Caco-2 (cell line): ENCODE measurements around the gene TCOF1. TPM values are rescaled to one million over a fixed set of nuclear protein-coding genes. Genes with fewer than 3 reads are reported as not detected.

Experiments used
- BruUV-seq: library from RNA; stranded (reverse); fragments of 400-500 nt; replicated peaks from 2 replicates; lab custom pipeline; 2021; lab: Mats Ljungman, UMichigan
- CTCF ChIA-PET: fragments of 300-600 bp; sonication (Branson Sonifier 250); formaldehyde crosslinking; loops from one replicate; lab custom pipeline; 2022; ENCODE audit warnings: antibody characterized with exemption; lab: Charles Lee
- POLR2A ChIA-PET: fragments of 300-600 bp; sonication (Branson Sonifier 250); formaldehyde crosslinking; loops from one replicate; lab custom pipeline; 2022; ENCODE audit warnings: antibody characterized with exemption; lab: Charles Lee
- DNase-seq, 2 experiments: peaks; one replicate each; pipeline versions ENCODE4 v3.0.0 to v3.0.0-alpha.2; 2020 to 2022
- H3K27me3 ChIP-seq: replicated peaks from 2 replicates; pipeline ENCODE4 v1.6.0; 2011; ENCODE audit warnings: low read length; ENCODE audit not compliant: control insufficient read depth, insufficient read depth
- H3K36me3 ChIP-seq: 2 replicates; pipeline ENCODE4 v1.5.1; 2011; ENCODE audit warnings: low read length; ENCODE audit not compliant: control insufficient read depth, insufficient read depth
- H3K4me1 ChIP-seq: fragments of 250-450 bp; sonication (Bioruptor Pico); 2 replicates; pipeline ENCODE4 v1.5.1; 2020; ENCODE audit warnings: mild to moderate bottlenecking
- H3K4me3 ChIP-seq: 2 replicates; pipeline ENCODE4 v1.5.1; 2011; ENCODE audit warnings: low read depth, mild to moderate bottlenecking, control low read depth, low read length
- H3K9me3 ChIP-seq: fragments of 250-450 bp; sonication (Bioruptor Pico); 2 replicates; pipeline ENCODE4 v1.5.1; 2020; ENCODE audit warnings: mild to moderate bottlenecking, moderate library complexity
- H3K27ac Mint-ChIP-seq: one replicate; pipeline ENCODE4 v1.8.0; 2022; ENCODE audit warnings: mixed read lengths; ENCODE audit not compliant: unreplicated experiment
- H3K27me3 Mint-ChIP-seq: one replicate; pipeline ENCODE4 v1.8.0; 2022; ENCODE audit warnings: mixed read lengths; ENCODE audit not compliant: insufficient read depth, unreplicated experiment
- H3K36me3 Mint-ChIP-seq: one replicate; pipeline ENCODE4 v1.8.0; 2022; ENCODE audit warnings: mild to moderate bottlenecking, mixed read lengths; ENCODE audit not compliant: insufficient read depth, unreplicated experiment
- H3K4me1 Mint-ChIP-seq: one replicate; pipeline ENCODE4 v1.8.0; 2022; ENCODE audit warnings: low read depth, mixed read lengths; ENCODE audit not compliant: unreplicated experiment
- H3K4me3 Mint-ChIP-seq: one replicate; pipeline ENCODE4 v1.8.0; 2022; ENCODE audit warnings: mild to moderate bottlenecking, moderate library complexity, mixed read lengths; ENCODE audit not compliant: unreplicated experiment
- H3K9me3 Mint-ChIP-seq: one replicate; pipeline ENCODE4 v1.8.0; 2022; ENCODE audit warnings: mixed read lengths; ENCODE audit not compliant: unreplicated experiment
- CTCF ChIP-seq, 2 experiments: fragments of 200-600 bp in 1 of 2; IDR thresholded peaks; 1 replicate in 1 of 2; 2 replicates in 1 of 2; pipeline versions ENCODE4 v1.5.1 to v1.8.0; 2011 to 2022; ENCODE audit warnings: antibody characterized with exemption in 1 of 2, control low read depth in 1 of 2, inconsistent platforms in 1 of 2, low read depth in 1 of 2, low read length in 1 of 2, mild to moderate bottlenecking in 1 of 2, moderate library complexity in 1 of 2; ENCODE audit not compliant: insufficient read depth in 1 of 2, severe bottlenecking in 1 of 2, unreplicated experiment in 1 of 2
- intact Hi-C: fragments of 100-400 bp; cut with micrococcal nuclease; formaldehyde crosslinking; loops from one replicate; pipeline ENCODE4 v1.10.0; 2022; ENCODE audit not compliant: unreplicated experiment
- total RNA-seq: library from RNA; stranded (reverse); gene quantifications from 2 replicates; pipeline ENCODE4 v1.2.3, GENCODE V29; 2022

Gene TCOF1
- total RNA-seq, 1 experiment from 2014 or later = 112 TPM

GRCh38 chr5:150376799-150377771 lies 19.6 kb downstream of the TCOF1 start:
- Mint-ChIP-seq H3K36me3 (peaks cover 97% of the 10 kb centered on the region), H3K4me3 (no peak overlapping the region), H3K27me3 (no peaks in the 10 kb centered on the region), H3K9me3 (no peaks in the 10 kb centered on the region), H3K4me1 (peaks cover 7% of the 10 kb centered on the region), H3K27ac (no peak overlapping the region)
- Histone ChIP-seq H3K4me1 (no peaks in the 10 kb centered on the region), H3K36me3 (peaks cover 8% of the 10 kb centered on the region), H3K9me3 (no peaks in the 10 kb centered on the region), H3K27me3 (no peaks in the 10 kb centered on the region), H3K4me3 (no peak overlapping the region)
- DNase-seq = no peak
- no TSS peak for BruUV-seq
- ChIA-PET CTCF (interaction anchor here (1.0 kb wide), 1 partner anchor 21 kb away, joined by 4 read pairs; no protein-coding TSS in a partner anchor), POLR2A (no interaction called here)
- intact Hi-C loops = no loop called here
- no peak for TF ChIP-seq CTCF (IDR thresholded peaks at IDR 0.05; ENCODE audit: insufficient read depth in 1 of 2, low read depth in 1 of 2, low read length in 1 of 2, severe bottlenecking in 1 of 2, unreplicated experiment in 1 of 2)

GRCh38 chr5:150377964-150378694 lies 20.6 kb downstream of the TCOF1 start:
- no peak for DNase-seq
- ChIA-PET POLR2A (no interaction called here), CTCF (no interaction called here)
- Mint-ChIP-seq H3K9me3 (no peaks in the 10 kb centered on the region), H3K4me1 (peaks cover 7% of the 10 kb centered on the region), H3K4me3 (no peak overlapping the region), H3K27ac (no peak overlapping the region), H3K36me3 (peaks cover 97% of the 10 kb centered on the region), H3K27me3 (no peaks in the 10 kb centered on the region)
- Histone ChIP-seq H3K9me3 (no peaks in the 10 kb centered on the region), H3K36me3 (peaks cover 7% of the 10 kb centered on the region), H3K4me1 (no peaks in the 10 kb centered on the region), H3K27me3 (no peaks in the 10 kb centered on the region), H3K4me3 (no peak overlapping the region)
- TF ChIP-seq CTCF (IDR thresholded peaks at IDR 0.05; ENCODE audit: insufficient read depth in 1 of 2, low read depth in 1 of 2, low read length in 1 of 2, severe bottlenecking in 1 of 2, unreplicated experiment in 1 of 2) = no peak
- intact Hi-C loops = no loop called here
- no TSS peak for BruUV-seq

- Mint-ChIP-seq H3K27me3 (no peaks in the 10 kb centered on the region), H3K36me3 (peaks cover 57% of the 10 kb centered on the region), H3K27ac (no peak overlapping the region), H3K4me1 (no peaks in the 10 kb centered on the region), H3K9me3 (no peaks in the 10 kb centered on the region), H3K4me3 (no peak overlapping the region)
- no peak overlapping the region for H3K4me3 ChIP-seq
- no peak for TF ChIP-seq CTCF (IDR thresholded peaks at IDR 0.05; ENCODE audit: insufficient read depth in 1 of 2, low read depth in 1 of 2, low read length in 1 of 2, severe bottlenecking in 1 of 2, unreplicated experiment in 1 of 2)
- intact Hi-C loops = no loop called here
- H3K36me3 ChIP-seq = peaks cover 4% of the 10 kb centered on the region
- BruUV-seq = no TSS peak
- no peaks in the 10 kb centered on the region for H3K9me3 ChIP-seq
- no peak for DNase-seq
- ChIA-PET POLR2A (no interaction called here), CTCF (no interaction called here)
- H3K27me3 ChIP-seq = no peaks in the 10 kb centered on the region
- H3K4me1 ChIP-seq = no peaks in the 10 kb centered on the region
Measured at GRCh38 chr5:150384701-150385100, 27.2 kb downstream of the TCOF1 start.
